SH-SY5Y (cell line): Measurements from ENCODE around the gene GPR39.

ENCODE experiments used
- GATA2 ChIP-seq: IDR thresholded peaks from 2 replicates; pipeline ENCODE4 v1.6.1; 2011; ENCODE audit warnings: mild to moderate bottlenecking, low read depth, low read length
- GATA3 ChIP-seq: IDR thresholded peaks from 2 replicates; pipeline ENCODE4 v1.6.1; 2011; ENCODE audit warnings: low read depth, mild to moderate bottlenecking, low read length, moderate library complexity

GRCh38 chr2:132691556-132691955 is 275.0 kb downstream of the GPR39 start:
- TF ChIP-seq GATA2 (no peak), GATA3 (no peak)
